Small intestine (tissue), 7 donors: Measurements from ENCODE around the gene MSLN. TPM values are rescaled to one million over a fixed set of nuclear protein-coding genes. Genes with fewer than 3 reads are reported as not detected.
A peak's percentile ranks its signal among the peaks of the same experiment; 100 is the strongest.

Experiments used
- DNase-seq, 2 donors: peaks; one replicate each; pipeline versions ENCODE4 v3.0.0 to v3.0.0-alpha.2; 2013
- FAIRE-seq: peaks from 2 replicates; lab custom pipeline; 2012; peaks lifted over from hg19 to GRCh38; lab: Jason Lieb, UNC
- H3K27ac ChIP-seq, 3 donors: one replicate each; pipeline ENCODE4 v1.5.1; 2013; ENCODE audit warnings: low read length in 2 of 3, mild to moderate bottlenecking in 2 of 3, control low read depth in 1 of 3, inconsistent platforms in 1 of 3, low read depth in 1 of 3, moderate library complexity in 1 of 3
- H3K27me3 ChIP-seq, 3 donors: one replicate each; pipeline ENCODE4 v1.6.1; 2013; ENCODE audit warnings: low read length in 3 of 3, inconsistent platforms in 1 of 3; ENCODE audit not compliant: control insufficient read depth in 3 of 3, insufficient read depth in 3 of 3
- H3K36me3 ChIP-seq, 3 donors: one replicate each; pipeline ENCODE4 v1.6.1; 2013; ENCODE audit warnings: low read length in 3 of 3, inconsistent platforms in 1 of 3, low read depth in 1 of 3, mild to moderate bottlenecking in 1 of 3, moderate library complexity in 1 of 3; ENCODE audit not compliant: control insufficient read depth in 3 of 3, insufficient read depth in 2 of 3
- H3K4me1 ChIP-seq, 3 donors: one replicate each; pipeline ENCODE4 v1.6.1; 2013; ENCODE audit warnings: low read length in 2 of 3, inconsistent platforms in 1 of 3, low read depth in 1 of 3, mild to moderate bottlenecking in 1 of 3, moderate library complexity in 1 of 3; ENCODE audit not compliant: control insufficient read depth in 3 of 3, insufficient read depth in 2 of 3
- H3K4me3 ChIP-seq, 3 donors: one replicate each; pipeline ENCODE4 v1.5.1; 2013; ENCODE audit warnings: low read length in 3 of 3, control low read depth in 1 of 3, inconsistent platforms in 1 of 3, low read depth in 1 of 3, mild to moderate bottlenecking in 1 of 3, moderate library complexity in 1 of 3
- H3K9me3 ChIP-seq, 2 donors: one replicate each; pipeline ENCODE4 v1.6.1; 2013; ENCODE audit warnings: low read depth in 1 of 2, low read length in 1 of 2; ENCODE audit not compliant: control insufficient read depth in 2 of 2, insufficient read depth in 1 of 2
- WGBS, 3 donors: extraction: QIAGEN DNeasy Blood & Tissue Kit; methylation state at CpG; one replicate each; pipeline ENCODE4 v1.1.7; 2013; 5-methylcytosine and 5-hydroxymethylcytosine counted together
- polyA plus RNA-seq, 4 donors: library from polyadenylated mRNA; stranded (reverse) in 3 of 4; unstranded in 1 of 4; fragments of 200-250 nt in 3 of 4; fragments of 120-200 nt in 1 of 4; gene quantifications; one replicate each; pipeline versions ENCODE4 v1.2.1 to v1.2.3, GENCODE V29; 2013
- donor health status: healthy with polysubstance abuse.
- donor health status: control.
- donor health status: control.
- donor health status: Bipolar disorder and iron deficiency.
- donor health status: healthy.

The MSLN gene
- polyA plus RNA-seq, 4 donors, result 1.3 to 29.7 (median 4.5) TPM

GRCh38 chr16:743794-744500 lies 16.6 kb upstream of the MSLN start:
- Histone ChIP-seq H3K4me3 (no peak overlapping the region), H3K9me3 (no peaks in the 10 kb centered on the region), H3K36me3 (peaks cover 0 to 7% (median 0%) of the 10 kb centered on the region in 3 donors), H3K4me1 (peaks cover 0 to 10% (median 3%) of the 10 kb centered on the region in 3 donors), H3K27me3 (no peaks in the 10 kb centered on the region), H3K27ac (no peak overlapping the region)
- no peak for FAIRE-seq
- 67 to 83% (median 81%) methylated on average over 15 to 21 of the region's 21 CpGs for WGBS, 3 donors
- DNase-seq, result no peak

- FAIRE-seq (no peak), DNase-seq (peak in 1 of 2 donors; percentile 62)
- WGBS, 3 donors, result 2 to 5% (median 3%) methylated on average over 14 of the region's 14 CpGs
- Histone ChIP-seq H3K4me3 (no peak overlapping the region), H3K27me3 (peaks cover 0 to 2% (median 0%) of the 10 kb centered on the region in 3 donors), H3K9me3 (no peaks in the 10 kb centered on the region), H3K27ac (no peak overlapping the region), H3K36me3 (no peaks in the 10 kb centered on the region), H3K4me1 (peaks cover 0 to 3% (median 0%) of the 10 kb centered on the region in 3 donors)
These were observed 14.8 kb upstream of the MSLN start for GRCh38 chr16:745739-746138.

GRCh38 chr16:746637-747036 lies 13.9 kb upstream of the MSLN start:
- peaks cover 2 to 6% (median 5%) of the 10 kb centered on the region in 3 donors for H3K27me3 ChIP-seq
- no peak for DNase-seq
- H3K9me3 ChIP-seq, result no peaks in the 10 kb centered on the region
- no peaks in the 10 kb centered on the region for H3K36me3 ChIP-seq
- no peaks in the 10 kb centered on the region for H3K4me1 ChIP-seq
- FAIRE-seq, result no peak
- H3K4me3 ChIP-seq, result no peak overlapping the region
- no peak overlapping the region for H3K27ac ChIP-seq
- 72 to 84% (median 80%) methylated on average over 10 to 13 of the region's 13 CpGs for WGBS, 3 donors

GRCh38 chr16:747978-748746 lies 12.4 kb upstream of the MSLN start:
- Histone ChIP-seq H3K27me3 (peaks cover 2 to 8% (median 6%) of the 10 kb centered on the region in 3 donors), H3K4me1 (peaks cover 0 to 3% (median 0%) of the 10 kb centered on the region in 3 donors), H3K36me3 (no peaks in the 10 kb centered on the region), H3K27ac (no peak overlapping the region), H3K9me3 (no peaks in the 10 kb centered on the region), H3K4me3 (no peak overlapping the region)
- DNase-seq (no peak), FAIRE-seq (no peak)
- WGBS, 3 donors, result 67 to 83% (median 73%) methylated on average over 39 of the region's 39 CpGs

- 77 to 90% (median 80%) methylated on average over 6 of the region's 6 CpGs for WGBS, 3 donors
- DNase-seq, result no peak
- Histone ChIP-seq H3K4me3 (no peak overlapping the region), H3K36me3 (no peaks in the 10 kb centered on the region), H3K27me3 (peaks cover 2 to 8% (median 6%) of the 10 kb centered on the region in 3 donors), H3K27ac (no peak overlapping the region), H3K4me1 (peaks cover 0 to 3% (median 0%) of the 10 kb centered on the region in 3 donors), H3K9me3 (no peaks in the 10 kb centered on the region)
- no peak for FAIRE-seq
These were observed 11.5 kb upstream of the MSLN start for GRCh38 chr16:749010-749409.

GRCh38 chr16:750485-750884 lies 10.0 kb upstream of the MSLN start:
- DNase-seq, result no peak
- H3K9me3 ChIP-seq, result no peaks in the 10 kb centered on the region
- H3K4me1 ChIP-seq, result peaks cover 0 to 3% (median 0%) of the 10 kb centered on the region in 3 donors
- H3K27me3 ChIP-seq, result peaks cover 2 to 8% (median 6%) of the 10 kb centered on the region in 3 donors
- no peak for FAIRE-seq
- 63 to 73% (median 72%) methylated on average over 9 of the region's 9 CpGs for WGBS, 3 donors
- H3K4me3 ChIP-seq, result no peak overlapping the region
- H3K36me3 ChIP-seq, result no peaks in the 10 kb centered on the region
- no peak overlapping the region for H3K27ac ChIP-seq

- H3K9me3 ChIP-seq, result no peaks in the 10 kb centered on the region
- peaks cover 0 to 3% (median 0%) of the 10 kb centered on the region in 3 donors for H3K4me1 ChIP-seq
- DNase-seq (no peak), FAIRE-seq (no peak)
- H3K4me3 ChIP-seq, result no peak overlapping the region
- H3K27me3 ChIP-seq, result peaks cover 2 to 8% (median 6%) of the 10 kb centered on the region in 3 donors
- no peaks in the 10 kb centered on the region for H3K36me3 ChIP-seq
- H3K27ac ChIP-seq, result no peak overlapping the region
- 38 to 62% (median 51%) methylated on average over 38 to 39 of the region's 39 CpGs for WGBS, 3 donors
These were observed 9.2 kb upstream of the MSLN start for GRCh38 chr16:751152-752006.

GRCh38 chr16:752007-752312 lies 8.6 kb upstream of the MSLN start:
- no peak for FAIRE-seq
- Histone ChIP-seq H3K9me3 (peaks cover 0 to 3% of the 10 kb centered on the region in 2 donors), H3K4me1 (peaks cover 0 to 3% (median 0%) of the 10 kb centered on the region in 3 donors), H3K36me3 (no peaks in the 10 kb centered on the region), H3K4me3 (no peak overlapping the region), H3K27ac (no peak overlapping the region), H3K27me3 (peaks cover 2 to 8% (median 6%) of the 10 kb centered on the region in 3 donors)
- peak in 1 of 2 donors; percentile 44 for DNase-seq
- 16 to 30% (median 26%) methylated on average over 10 of the region's 10 CpGs for WGBS, 3 donors
